OCI-LY7 (cell line): Measurements from ENCODE around the gene MTCP1. TPM values are rescaled to one million over a fixed set of nuclear protein-coding genes. Genes with fewer than 3 reads are reported as not detected.

Source experiments
- BruUV-seq: library from RNA; stranded (reverse); fragments of 400-500 nt; replicated peaks from 2 replicates; lab custom pipeline; 2021; lab: Mats Ljungman, UMichigan
- CTCF ChIA-PET: fragments of 300-600 bp; sonication (Branson Sonifier 250); formaldehyde crosslinking; loops from one replicate; lab custom pipeline; 2022; ENCODE audit warnings: antibody characterized with exemption; ENCODE audit not compliant: unreplicated experiment; lab: Charles Lee
- POLR2A ChIA-PET: fragments of 300-600 bp; sonication (Branson Sonifier 250); formaldehyde crosslinking; loops from one replicate; lab custom pipeline; 2022; ENCODE audit warnings: antibody characterized with exemption; lab: Charles Lee
- DNase-seq: peaks from one replicate; pipeline ENCODE4 v3.0.0-alpha.2; 2015; ENCODE audit warnings: low spot score
- H2AFZ ChIP-seq: fragments of 200-600 bp; sonication (generic), shearing (Covaris generic); 2 replicates; pipeline ENCODE4 v1.6.1; 2014; ENCODE audit warnings: mild to moderate bottlenecking, antibody characterized with exemption, low read length, moderate library complexity
- H3K27ac ChIP-seq: fragments of 200-600 bp; sonication (generic); 2 replicates; pipeline ENCODE4 v1.5.1; 2014; ENCODE audit warnings: mixed run types, low read depth, mild to moderate bottlenecking, moderate library complexity, low read length, inconsistent platforms; ENCODE audit not compliant: poor library complexity, severe bottlenecking
- H3K36me3 ChIP-seq: fragments of 200-600 bp; sonication (generic); 2 replicates; pipeline ENCODE4 v1.6.1; 2014; ENCODE audit warnings: mild to moderate bottlenecking, antibody characterized with exemption, low read length, moderate library complexity, mixed read lengths; ENCODE audit not compliant: insufficient read depth
- H3K4me1 ChIP-seq: fragments of 200-600 bp; sonication (generic); 2 replicates; pipeline ENCODE4 v1.5.1; 2014; ENCODE audit warnings: mild to moderate bottlenecking, low read length; ENCODE audit not compliant: insufficient read depth, poor library complexity, severe bottlenecking
- H3K4me2 ChIP-seq: fragments of 200-600 bp; sonication (generic); 2 replicates; pipeline ENCODE4 v1.6.1; 2014; ENCODE audit warnings: mild to moderate bottlenecking, low read length
- H3K4me3 ChIP-seq: fragments of 200-600 bp; sonication (generic); 2 replicates; pipeline ENCODE4 v1.5.1; 2014; ENCODE audit warnings: mild to moderate bottlenecking, low read depth, low read length; ENCODE audit not compliant: poor library complexity, severe bottlenecking
- H3K79me2 ChIP-seq: fragments of 200-600 bp; sonication (generic); 2 replicates; pipeline ENCODE4 v1.6.1; 2016; ENCODE audit warnings: low read depth, mild to moderate bottlenecking, low read length, moderate library complexity, mixed read lengths; ENCODE audit not compliant: insufficient read depth
- H3K9me2 ChIP-seq: fragments of 200-600 bp; sonication (generic); 2 replicates; pipeline ENCODE4 v1.6.1; 2016; ENCODE audit warnings: mild to moderate bottlenecking, low read length, mixed read lengths; ENCODE audit not compliant: insufficient read depth
- H3K9me3 ChIP-seq: fragments of 200-600 bp; sonication (generic); 2 replicates; pipeline ENCODE4 v1.6.1; 2014; ENCODE audit warnings: mild to moderate bottlenecking, mixed run types, low read length, mixed read lengths
- H4K20me1 ChIP-seq: fragments of 200-600 bp; sonication (generic); 2 replicates; pipeline ENCODE4 v1.6.1; 2014; ENCODE audit warnings: mild to moderate bottlenecking, antibody characterized with exemption, low read length, moderate library complexity, mixed read lengths; ENCODE audit not compliant: insufficient read depth
- EZH2phosphoT487 ChIP-seq: fragments of 200-600 bp; sonication (generic); IDR thresholded peaks from 2 replicates; pipeline ENCODE4 v1.6.1; 2018; ENCODE audit warnings: low read depth, borderline replicate concordance, mild to moderate bottlenecking, mixed run types, antibody characterized with exemption, low read length, moderate library complexity, mixed read lengths
- intact Hi-C: fragments of 100-400 bp; cut with micrococcal nuclease; formaldehyde crosslinking; loops from one replicate; pipeline ENCODE4 v1.10.0; 2022; ENCODE audit not compliant: unreplicated experiment
- total RNA-seq, 2 experiments: library from RNA; depleted of rRNA in 1 of 2; stranded (reverse); fragments of >200 nt in 1 of 2; shearing (Covaris generic) in 1 of 2; gene quantifications; 2 replicates each; pipeline ENCODE4 v1.2.3, GENCODE V29; 2014 to 2022
- TF ChIP-seq, protein P1 (sequence below): fragments of 200-600 bp; sonication (generic); conservative IDR thresholded peaks from 2 replicates; pipeline ENCODE4 v1.5.1; 2014; ENCODE audit warnings: mild to moderate bottlenecking, antibody characterized with exemption, low read length, moderate library complexity, mixed read lengths

The MTCP1 gene
- total RNA-seq, 2 experiments from 2014 or later = 16.9 to 39.6 TPM

GRCh38 chrX:155046811-155047528, 24.0 kb downstream of the MTCP1 start:
- Histone ChIP-seq H3K4me2 (no peak overlapping the region), H3K4me1 (no peaks in the 10 kb centered on the region), H3K79me2 (no peaks in the 10 kb centered on the region), H3K9me3 (no peaks in the 10 kb centered on the region), H2AFZ (no peak overlapping the region), H3K9me2 (no peaks in the 10 kb centered on the region), H3K4me3 (no peak overlapping the region), H4K20me1 (no peaks in the 10 kb centered on the region), H3K27ac (no peak overlapping the region), H3K36me3 (peaks cover 6% of the 10 kb centered on the region)
- no TSS peak for BruUV-seq
- no peak for DNase-seq
- CTCF ChIA-PET = no interaction called here
- TF ChIP-seq, protein P1, sequence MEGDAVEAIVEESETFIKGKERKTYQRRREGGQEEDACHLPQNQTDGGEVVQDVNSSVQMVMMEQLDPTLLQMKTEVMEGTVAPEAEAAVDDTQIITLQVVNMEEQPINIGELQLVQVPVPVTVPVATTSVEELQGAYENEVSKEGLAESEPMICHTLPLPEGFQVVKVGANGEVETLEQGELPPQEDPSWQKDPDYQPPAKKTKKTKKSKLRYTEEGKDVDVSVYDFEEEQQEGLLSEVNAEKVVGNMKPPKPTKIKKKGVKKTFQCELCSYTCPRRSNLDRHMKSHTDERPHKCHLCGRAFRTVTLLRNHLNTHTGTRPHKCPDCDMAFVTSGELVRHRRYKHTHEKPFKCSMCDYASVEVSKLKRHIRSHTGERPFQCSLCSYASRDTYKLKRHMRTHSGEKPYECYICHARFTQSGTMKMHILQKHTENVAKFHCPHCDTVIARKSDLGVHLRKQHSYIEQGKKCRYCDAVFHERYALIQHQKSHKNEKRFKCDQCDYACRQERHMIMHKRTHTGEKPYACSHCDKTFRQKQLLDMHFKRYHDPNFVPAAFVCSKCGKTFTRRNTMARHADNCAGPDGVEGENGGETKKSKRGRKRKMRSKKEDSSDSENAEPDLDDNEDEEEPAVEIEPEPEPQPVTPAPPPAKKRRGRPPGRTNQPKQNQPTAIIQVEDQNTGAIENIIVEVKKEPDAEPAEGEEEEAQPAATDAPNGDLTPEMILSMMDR = no peak
- TF ChIP-seq EZH2phosphoT487 = no peak
- POLR2A ChIA-PET = interaction anchor here (0.8 kb wide), 1 partner anchor 11 kb away, joined by 3 read pairs; no protein-coding TSS in a partner anchor
- intact Hi-C loops = no loop called here

DNA sequence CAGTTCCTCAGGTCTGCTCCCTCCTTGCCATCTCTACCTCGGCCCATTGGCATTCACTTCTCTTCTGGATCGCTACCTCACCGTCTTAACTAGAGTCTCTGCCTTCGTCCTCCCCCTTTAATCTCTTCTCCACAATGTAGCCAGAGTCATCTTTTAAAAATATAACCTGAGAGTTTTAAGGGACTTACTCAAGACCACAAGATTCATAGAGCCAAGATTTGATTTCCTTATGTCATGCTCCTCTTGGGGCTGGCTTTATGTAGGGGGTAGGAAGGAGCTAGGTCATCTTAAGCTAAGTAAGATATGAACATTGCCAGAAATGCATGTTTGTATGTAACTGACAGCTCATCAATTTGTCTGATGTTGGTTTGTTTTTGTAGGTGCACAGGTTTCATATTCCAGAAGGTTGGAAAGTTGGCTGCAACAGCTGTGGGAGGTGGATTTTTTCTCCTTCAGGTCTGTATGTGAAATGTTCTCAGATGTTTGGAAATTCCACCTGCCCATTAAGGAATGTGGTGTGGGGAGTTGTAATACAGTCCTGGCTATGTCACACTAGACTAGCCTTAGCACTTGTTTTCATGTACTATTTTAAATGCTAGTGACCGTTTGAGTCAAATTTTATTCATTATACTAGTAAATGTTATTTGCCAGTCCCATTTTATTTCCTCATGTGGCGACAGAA, 24.7 kb downstream of the MTCP1 start:
- Histone ChIP-seq H3K27ac (no peak overlapping the region), H3K36me3 (peaks cover 4% of the 10 kb centered on the region), H3K4me1 (no peaks in the 10 kb centered on the region), H2AFZ (no peak overlapping the region), H3K9me2 (no peaks in the 10 kb centered on the region), H3K4me3 (no peak overlapping the region), H4K20me1 (no peaks in the 10 kb centered on the region), H3K4me2 (no peak overlapping the region), H3K79me2 (peaks cover 3% of the 10 kb centered on the region; the same call in 1 of the 2 replicates), H3K9me3 (no peaks in the 10 kb centered on the region)
- no TSS peak for BruUV-seq
- POLR2A ChIA-PET = interaction anchor here (0.8 kb wide), 1 partner anchor 10 kb away, joined by 3 read pairs; no protein-coding TSS in a partner anchor
- CTCF ChIA-PET = no interaction called here
- intact Hi-C loops = no loop called here
- no peak for DNase-seq
- TF ChIP-seq, protein P1 = no peak
- no peak for TF ChIP-seq EZH2phosphoT487
